CD8-positive, alpha-beta memory T cell (primary cell): Measurements from ENCODE around the gene TCF4. TPM values are rescaled to one million over a fixed set of nuclear protein-coding genes. Genes with fewer than 3 reads are reported as not detected.

Experiments used
- CTCF ChIA-PET: fragments of 350-600 bp; sonication (Branson Sonifier 250); formaldehyde crosslinking; loops from one replicate; lab custom pipeline; 2021; ENCODE audit warnings: antibody characterized with exemption; lab: Charles Lee
- POLR2A ChIA-PET: fragments of 350-600 bp; sonication (Branson Sonifier 250); formaldehyde crosslinking; loops from one replicate; lab custom pipeline; 2021; ENCODE audit warnings: antibody characterized with exemption; lab: Charles Lee
- DNase-seq, 5 donors: peaks; one replicate each; pipeline versions ENCODE4 v3.0.0 to v3.0.0-alpha.2; 2020 to 2022; ENCODE audit warnings: mixed read lengths in 1 of 5
- H3K27ac ChIP-seq: one replicate; pipeline ENCODE4 v1.7.0; 2013; ENCODE audit warnings: low read depth, mild to moderate bottlenecking, low read length, moderate library complexity
- H3K27me3 ChIP-seq: 2 replicates; pipeline ENCODE4 v1.7.0; 2013; ENCODE audit warnings: low read length, mild to moderate bottlenecking; ENCODE audit not compliant: insufficient read depth, poor library complexity, severe bottlenecking
- H3K36me3 ChIP-seq: 2 replicates; pipeline ENCODE4 v1.7.0; 2013; ENCODE audit warnings: mild to moderate bottlenecking, low read length, moderate library complexity; ENCODE audit not compliant: insufficient read depth
- H3K4me1 ChIP-seq: 2 replicates; pipeline ENCODE4 v1.7.0; 2013; ENCODE audit warnings: mild to moderate bottlenecking, low read length, moderate library complexity; ENCODE audit not compliant: insufficient read depth
- H3K4me3 ChIP-seq: 2 replicates; pipeline ENCODE4 v1.7.0; 2013; ENCODE audit warnings: mild to moderate bottlenecking, low read length
- H3K9me3 ChIP-seq: 2 replicates; pipeline ENCODE4 v1.7.0; 2013; ENCODE audit warnings: mild to moderate bottlenecking, low read length
- H3K27ac Mint-ChIP-seq, 8 donors: one replicate each; pipeline ENCODE4 v1.8.0; 2020 to 2021; ENCODE audit warnings: mixed read lengths in 8 of 8, mild to moderate bottlenecking in 6 of 8, inconsistent platforms in 3 of 8, moderate library complexity in 3 of 8
- H3K27me3 Mint-ChIP-seq, 2 donors: one replicate each; pipeline ENCODE4 v1.8.0; 2020 to 2021; ENCODE audit warnings: mixed read lengths in 2 of 2, mild to moderate bottlenecking in 1 of 2, moderate library complexity in 1 of 2
- H3K36me3 Mint-ChIP-seq, 3 donors: one replicate each; pipeline ENCODE4 v1.8.0; 2020 to 2021; ENCODE audit warnings: mixed read lengths in 3 of 3, inconsistent platforms in 1 of 3, mild to moderate bottlenecking in 1 of 3
- H3K4me1 Mint-ChIP-seq, 3 donors: one replicate each; pipeline ENCODE4 v1.8.0; 2020 to 2021; ENCODE audit warnings: mixed read lengths in 3 of 3, inconsistent platforms in 1 of 3, mild to moderate bottlenecking in 1 of 3
- H3K4me3 Mint-ChIP-seq, 7 donors: one replicate each; pipeline ENCODE4 v1.8.0; 2020 to 2021; ENCODE audit warnings: mixed read lengths in 7 of 7, mild to moderate bottlenecking in 6 of 7, moderate library complexity in 4 of 7, inconsistent platforms in 2 of 7
- H3K9me3 Mint-ChIP-seq, 5 donors: one replicate each; pipeline ENCODE4 v1.8.0; 2020 to 2022; ENCODE audit warnings: mixed read lengths in 5 of 5, mild to moderate bottlenecking in 3 of 5, moderate library complexity in 2 of 5, inconsistent platforms in 1 of 5
- polyA plus RNA-seq: library from polyadenylated mRNA; unstranded; fragments of 300-500 nt; fragmentation: Illumina TruSeq; gene quantifications from one replicate; pipeline ENCODE4 v1.2.3, GENCODE V29; 2021
- total RNA-seq, 2 experiments: library from RNA; stranded (reverse); gene quantifications; one replicate each; pipeline ENCODE4 v1.2.3, GENCODE V29; 2021

Gene TCF4
- total and polyA plus RNA-seq, 3 experiments from 2014 or later: 0.18 to 0.62 (median 0.47) TPM

GRCh38 chr18:55573386-55573785 lies 14.6 kb downstream of the TCF4 start:
- H3K9me3 Mint-ChIP-seq: peaks cover 0 to 5% (median 4%) of the 10 kb centered on the region in 5 donors
- H3K4me3 ChIP-seq: no peak overlapping the region
- no peak for DNase-seq
- ChIA-PET CTCF (no interaction called here), POLR2A (no interaction called here)
- H3K27ac ChIP-seq: no peak overlapping the region
- H3K27me3 Mint-ChIP-seq: peaks cover 0 to 1% of the 10 kb centered on the region in 2 donors
- no peaks in the 10 kb centered on the region for H3K36me3 Mint-ChIP-seq
- H3K9me3 ChIP-seq: no peaks in the 10 kb centered on the region
- H3K4me1 ChIP-seq: no peaks in the 10 kb centered on the region
- H3K4me3 Mint-ChIP-seq: no peak overlapping the region
- no peaks in the 10 kb centered on the region for H3K36me3 ChIP-seq
- H3K4me1 Mint-ChIP-seq: no peaks in the 10 kb centered on the region
- H3K27ac Mint-ChIP-seq: no peak overlapping the region
- H3K27me3 ChIP-seq: no peaks in the 10 kb centered on the region

- no peak overlapping the region for H3K4me3 Mint-ChIP-seq
- H3K36me3 Mint-ChIP-seq: no peaks in the 10 kb centered on the region
- Histone ChIP-seq H3K4me1 (no peaks in the 10 kb centered on the region), H3K9me3 (no peaks in the 10 kb centered on the region), H3K36me3 (no peaks in the 10 kb centered on the region), H3K4me3 (no peak overlapping the region), H3K27ac (no peak overlapping the region), H3K27me3 (no peaks in the 10 kb centered on the region)
- ChIA-PET POLR2A (no interaction called here), CTCF (no interaction called here)
- DNase-seq: no peak
- H3K27me3 Mint-ChIP-seq: peaks cover 0 to 1% of the 10 kb centered on the region in 2 donors
- H3K9me3 Mint-ChIP-seq: peaks cover 0 to 9% (median 4%) of the 10 kb centered on the region in 5 donors
- no peaks in the 10 kb centered on the region for H3K4me1 Mint-ChIP-seq
- no peak overlapping the region for H3K27ac Mint-ChIP-seq
These were observed 17.0 kb downstream of the TCF4 start for GRCh38 chr18:55570966-55571365.

GRCh38 chr18:55566456-55566935 lies 21.5 kb downstream of the TCF4 start:
- H3K36me3 ChIP-seq: no peaks in the 10 kb centered on the region
- H3K4me3 ChIP-seq: no peak overlapping the region
- H3K27me3 Mint-ChIP-seq: no peaks in the 10 kb centered on the region
- CTCF ChIA-PET: no interaction called here
- no peak overlapping the region for H3K27ac Mint-ChIP-seq
- no peaks in the 10 kb centered on the region for H3K4me1 Mint-ChIP-seq
- no peak overlapping the region for H3K4me3 Mint-ChIP-seq
- DNase-seq: no peak
- H3K27ac ChIP-seq: no peak overlapping the region
- peaks cover 0 to 14% (median 5%) of the 10 kb centered on the region in 5 donors for H3K9me3 Mint-ChIP-seq
- H3K27me3 ChIP-seq: no peaks in the 10 kb centered on the region
- POLR2A ChIA-PET: no interaction called here
- H3K36me3 Mint-ChIP-seq: no peaks in the 10 kb centered on the region
- H3K4me1 ChIP-seq: no peaks in the 10 kb centered on the region
- no peaks in the 10 kb centered on the region for H3K9me3 ChIP-seq

- no peak overlapping the region for H3K27ac ChIP-seq
- CTCF ChIA-PET: no interaction called here
These were observed 28.3 kb downstream of the TCF4 start for GRCh38 chr18:55559739-55560138.

GRCh38 chr18:55557211-55557610 lies 30.8 kb downstream of the TCF4 start:
- Histone ChIP-seq H3K27ac (no peak overlapping the region), H3K4me1 (no peaks in the 10 kb centered on the region), H3K36me3 (no peaks in the 10 kb centered on the region), H3K4me3 (no peak overlapping the region), H3K9me3 (no peaks in the 10 kb centered on the region), H3K27me3 (no peaks in the 10 kb centered on the region)
- H3K36me3 Mint-ChIP-seq: no peaks in the 10 kb centered on the region
- peaks cover 0 to 15% (median 6%) of the 10 kb centered on the region in 5 donors for H3K9me3 Mint-ChIP-seq
- no peak overlapping the region for H3K27ac Mint-ChIP-seq
- ChIA-PET CTCF (no interaction called here), POLR2A (no interaction called here)
- no peaks in the 10 kb centered on the region for H3K27me3 Mint-ChIP-seq
- H3K4me1 Mint-ChIP-seq: no peaks in the 10 kb centered on the region
- H3K4me3 Mint-ChIP-seq: no peak overlapping the region
- no peak for DNase-seq

More at GRCh38 chr18:55559739-55560138, 28.3 kb downstream of the TCF4 start:
- H3K36me3 ChIP-seq: no peaks in the 10 kb centered on the region
- Mint-ChIP-seq H3K27ac (no peak overlapping the region), H3K4me1 (no peaks in the 10 kb centered on the region), H3K27me3 (no peaks in the 10 kb centered on the region), H3K9me3 (peaks cover 1 to 20% (median 5%) of the 10 kb centered on the region in 5 donors), H3K4me3 (no peak overlapping the region), H3K36me3 (no peaks in the 10 kb centered on the region)
- DNase-seq: no peak
- POLR2A ChIA-PET: no interaction called here
- no peaks in the 10 kb centered on the region for H3K27me3 ChIP-seq
- no peaks in the 10 kb centered on the region for H3K4me1 ChIP-seq
- no peaks in the 10 kb centered on the region for H3K9me3 ChIP-seq
- no peak overlapping the region for H3K4me3 ChIP-seq

- Histone ChIP-seq H3K27ac (no peak overlapping the region), H3K27me3 (no peaks in the 10 kb centered on the region), H3K4me1 (no peaks in the 10 kb centered on the region), H3K4me3 (no peak overlapping the region), H3K9me3 (no peaks in the 10 kb centered on the region), H3K36me3 (no peaks in the 10 kb centered on the region)
- H3K27ac Mint-ChIP-seq: no peak overlapping the region
- H3K36me3 Mint-ChIP-seq: no peaks in the 10 kb centered on the region
- H3K4me3 Mint-ChIP-seq: no peak overlapping the region
- no peak for DNase-seq
- POLR2A ChIA-PET: no interaction called here
- no peaks in the 10 kb centered on the region for H3K27me3 Mint-ChIP-seq
- CTCF ChIA-PET: no interaction called here
- H3K4me1 Mint-ChIP-seq: no peaks in the 10 kb centered on the region
- H3K9me3 Mint-ChIP-seq: peaks cover 0 to 11% (median 6%) of the 10 kb centered on the region in 5 donors
These were observed 32.5 kb downstream of the TCF4 start for GRCh38 chr18:55555395-55556027.

GRCh38 chr18:55552526-55553189 lies 35.3 kb downstream of the TCF4 start:
- Mint-ChIP-seq H3K27ac (no peak overlapping the region), H3K36me3 (no peaks in the 10 kb centered on the region), H3K4me3 (no peak overlapping the region), H3K27me3 (no peaks in the 10 kb centered on the region), H3K4me1 (no peaks in the 10 kb centered on the region), H3K9me3 (peaks cover 0 to 6% (median 4%) of the 10 kb centered on the region in 5 donors)
- ChIA-PET POLR2A (no interaction called here), CTCF (no interaction called here)
- Histone ChIP-seq H3K4me1 (no peaks in the 10 kb centered on the region), H3K9me3 (no peaks in the 10 kb centered on the region), H3K4me3 (no peak overlapping the region), H3K36me3 (no peaks in the 10 kb centered on the region), H3K27me3 (no peaks in the 10 kb centered on the region), H3K27ac (no peak overlapping the region)
- no peak for DNase-seq

- H3K36me3 Mint-ChIP-seq: no peaks in the 10 kb centered on the region
- H3K4me1 Mint-ChIP-seq: no peaks in the 10 kb centered on the region
- CTCF ChIA-PET: no interaction called here
- Histone ChIP-seq H3K27ac (no peak overlapping the region), H3K4me1 (no peaks in the 10 kb centered on the region), H3K27me3 (no peaks in the 10 kb centered on the region), H3K36me3 (no peaks in the 10 kb centered on the region), H3K4me3 (no peak overlapping the region), H3K9me3 (no peaks in the 10 kb centered on the region)
- H3K9me3 Mint-ChIP-seq: peaks cover 0 to 4% (median 4%) of the 10 kb centered on the region in 5 donors
- H3K4me3 Mint-ChIP-seq: no peak overlapping the region
- no peaks in the 10 kb centered on the region for H3K27me3 Mint-ChIP-seq
- no peak overlapping the region for H3K27ac Mint-ChIP-seq
- no peak for DNase-seq
- POLR2A ChIA-PET: no interaction called here
These were observed 36.8 kb downstream of the TCF4 start for GRCh38 chr18:55551227-55551626.
